CD4-positive, CD25-positive, alpha-beta regulatory T cell (primary cell): Measurements from ENCODE around the gene ALDH1A1. TPM values are rescaled to one million over a fixed set of nuclear protein-coding genes. Genes with fewer than 3 reads are reported as not detected.

Experiments
- ATAC-seq, 2 donors: fragments of 150-1000 bp; cut with Tn5 transposase; one replicate each; pipeline ENCODE4 v1.10.0; 2021; ENCODE audit warnings: low read depth in 2 of 2, moderate number of reproducible peaks in 2 of 2, moderate library complexity in 1 of 2
- DNase-seq, 3 donors: peaks; one replicate each; pipeline versions ENCODE4 v3.0.0 to v3.0.0-alpha.2; 2012 to 2022; ENCODE audit warnings: mixed read lengths in 1 of 3
- H3K27ac ChIP-seq: one replicate; pipeline ENCODE4 v1.7.0; 2013; ENCODE audit warnings: mild to moderate bottlenecking, low read length; ENCODE audit not compliant: insufficient read depth, poor library complexity, severe bottlenecking
- H3K27me3 ChIP-seq: one replicate; pipeline ENCODE4 v1.7.0; 2013; ENCODE audit warnings: low read length; ENCODE audit not compliant: control insufficient read depth, insufficient read depth
- H3K36me3 ChIP-seq: one replicate; pipeline ENCODE4 v1.7.0; 2013; ENCODE audit warnings: mild to moderate bottlenecking, low read length, moderate library complexity; ENCODE audit not compliant: control insufficient read depth, insufficient read depth
- H3K4me1 ChIP-seq: 2 replicates; pipeline ENCODE4 v1.7.0; 2013; ENCODE audit warnings: mild to moderate bottlenecking, low read length; ENCODE audit not compliant: insufficient read depth, control insufficient read depth, poor library complexity, severe bottlenecking
- H3K4me3 ChIP-seq: one replicate; pipeline ENCODE4 v1.7.0; 2013; ENCODE audit warnings: low read depth, mild to moderate bottlenecking, low read length, moderate library complexity
- H3K9me3 ChIP-seq, 2 experiments: 1 replicate in 1 of 2; 2 replicates in 1 of 2; pipeline ENCODE4 v1.7.0; 2013; ENCODE audit warnings: low read length in 2 of 2, mild to moderate bottlenecking in 1 of 2, moderate library complexity in 1 of 2; ENCODE audit not compliant: control insufficient read depth in 2 of 2
- H3K27ac Mint-ChIP-seq, 3 donors: one replicate each; pipeline ENCODE4 v1.8.0; 2020 to 2022; ENCODE audit warnings: mild to moderate bottlenecking in 3 of 3, mixed read lengths in 3 of 3, moderate library complexity in 2 of 3
- H3K27me3 Mint-ChIP-seq: one replicate; pipeline ENCODE4 v1.8.0; 2022; ENCODE audit warnings: mild to moderate bottlenecking, mixed read lengths
- H3K36me3 Mint-ChIP-seq: one replicate; pipeline ENCODE4 v1.8.0; 2020; ENCODE audit warnings: mixed read lengths
- H3K4me1 Mint-ChIP-seq, 4 donors: one replicate each; pipeline ENCODE4 v1.8.0; 2020 to 2022; ENCODE audit warnings: mixed read lengths in 4 of 4, mild to moderate bottlenecking in 1 of 4
- H3K4me3 Mint-ChIP-seq, 4 donors: one replicate each; pipeline ENCODE4 v1.8.0; 2020 to 2022; ENCODE audit warnings: mild to moderate bottlenecking in 4 of 4, mixed read lengths in 4 of 4, moderate library complexity in 3 of 4
- H3K9me3 Mint-ChIP-seq, 7 donors: one replicate each; pipeline ENCODE4 v1.8.0; 2020 to 2022; ENCODE audit warnings: mixed read lengths in 7 of 7, mild to moderate bottlenecking in 3 of 7, moderate library complexity in 2 of 7
- polyA plus RNA-seq, 4 donors: library from polyadenylated mRNA; unstranded; fragments of 300-500 nt; fragmentation: Illumina TruSeq; gene quantifications; one replicate each; pipeline ENCODE4 v1.2.3, GENCODE V29; 2021
- total RNA-seq: library from RNA; stranded (reverse); gene quantifications from one replicate; pipeline ENCODE4 v1.2.3, GENCODE V29; 2022

ALDH1A1 gene
- total and polyA plus RNA-seq, 5 donors from 2014 or later: 0.10 to 1.0 TPM; not detected in 3

- Mint-ChIP-seq H3K27me3 (no peaks in the 10 kb centered on the region), H3K4me3 (no peak overlapping the region), H3K4me1 (no peaks in the 10 kb centered on the region), H3K9me3 (peaks cover 0 to 2% (median 0%) of the 10 kb centered on the region in 7 donors), H3K36me3 (no peaks in the 10 kb centered on the region), H3K27ac (no peak overlapping the region)
- DNase-seq: no peak
- no peak for ATAC-seq
- Histone ChIP-seq H3K27me3 (no peaks in the 10 kb centered on the region), H3K4me1 (no peaks in the 10 kb centered on the region), H3K9me3 (no peaks in the 10 kb centered on the region), H3K27ac (no peak overlapping the region), H3K36me3 (no peaks in the 10 kb centered on the region), H3K4me3 (no peak overlapping the region)
Measured at GRCh38 chr9:72855321-72855720, 97.5 kb downstream of the ALDH1A1 start.

Other genes starting within 250 kb of the ALDH1A1 start
- 274 TPM for gene ANXA1, start 198.8 kb upstream of the ALDH1A1 start, total RNA-seq
- 100 to 1,000 TPM in 1 of 4 donors, 10 to 100 TPM in 3; 50.7 to 107 (median 71.9) TPM for gene ANXA1, start 198.8 kb upstream of the ALDH1A1 start, polyA plus RNA-seq